ENCODE results near the gene OGT.

DNA sequence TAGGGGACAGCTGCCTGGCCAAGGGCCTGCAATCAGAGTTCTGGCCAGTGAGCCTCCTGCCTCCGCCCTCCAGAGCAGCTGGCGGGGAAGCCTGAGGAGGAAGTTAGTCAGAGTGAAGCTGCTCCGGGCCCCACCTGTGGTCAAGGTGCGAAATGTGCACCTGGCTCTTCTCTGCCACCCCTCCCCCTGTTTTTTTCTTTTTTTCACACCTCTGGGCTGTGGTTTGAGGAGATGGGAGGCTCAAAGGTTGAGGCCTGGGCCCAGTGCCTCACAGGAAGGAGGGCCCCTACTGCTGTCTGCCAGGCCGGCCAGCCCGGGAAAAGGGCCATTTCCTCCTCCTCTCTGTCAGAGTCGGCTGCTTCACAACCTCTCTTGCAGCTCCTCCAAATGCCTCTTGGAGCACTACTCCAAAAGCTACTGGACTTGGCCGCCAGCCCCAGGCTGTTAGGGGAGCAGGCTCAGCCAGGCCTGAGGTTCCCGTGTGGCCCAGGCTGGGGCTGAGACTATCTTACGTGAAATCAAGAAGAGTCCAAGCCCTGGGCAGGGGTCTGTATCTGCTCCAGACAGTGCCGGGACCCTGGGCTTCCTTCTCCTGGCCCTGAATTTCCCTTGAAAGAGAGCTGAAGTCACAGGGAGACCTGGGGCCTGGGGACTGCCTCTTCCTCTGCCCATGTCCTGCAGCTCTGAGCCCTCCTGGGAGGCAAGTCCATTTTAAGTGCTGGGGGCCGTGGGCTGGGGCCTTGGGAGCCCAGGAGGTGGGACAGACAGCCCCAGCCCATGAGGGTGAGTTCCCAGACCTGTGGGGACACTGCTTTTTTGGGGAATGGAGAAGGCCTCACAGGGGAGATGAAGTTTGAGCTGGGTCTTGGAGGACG, 89.9 kb downstream of the OGT start:
- TF ChIP-seq, protein P1, sequence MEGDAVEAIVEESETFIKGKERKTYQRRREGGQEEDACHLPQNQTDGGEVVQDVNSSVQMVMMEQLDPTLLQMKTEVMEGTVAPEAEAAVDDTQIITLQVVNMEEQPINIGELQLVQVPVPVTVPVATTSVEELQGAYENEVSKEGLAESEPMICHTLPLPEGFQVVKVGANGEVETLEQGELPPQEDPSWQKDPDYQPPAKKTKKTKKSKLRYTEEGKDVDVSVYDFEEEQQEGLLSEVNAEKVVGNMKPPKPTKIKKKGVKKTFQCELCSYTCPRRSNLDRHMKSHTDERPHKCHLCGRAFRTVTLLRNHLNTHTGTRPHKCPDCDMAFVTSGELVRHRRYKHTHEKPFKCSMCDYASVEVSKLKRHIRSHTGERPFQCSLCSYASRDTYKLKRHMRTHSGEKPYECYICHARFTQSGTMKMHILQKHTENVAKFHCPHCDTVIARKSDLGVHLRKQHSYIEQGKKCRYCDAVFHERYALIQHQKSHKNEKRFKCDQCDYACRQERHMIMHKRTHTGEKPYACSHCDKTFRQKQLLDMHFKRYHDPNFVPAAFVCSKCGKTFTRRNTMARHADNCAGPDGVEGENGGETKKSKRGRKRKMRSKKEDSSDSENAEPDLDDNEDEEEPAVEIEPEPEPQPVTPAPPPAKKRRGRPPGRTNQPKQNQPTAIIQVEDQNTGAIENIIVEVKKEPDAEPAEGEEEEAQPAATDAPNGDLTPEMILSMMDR (IDR thresholded peaks at IDR 0.05) = no peak
- no peak for TF ChIP-seq POLR2A (IDR thresholded peaks at IDR 0.05)
